DND-41 (cell line): ENCODE data around the gene SSTR3.
A peak's percentile ranks its signal among the peaks of the same experiment; 100 is the strongest.

Experiments used
- ATAC-seq: fragments of 200-7000 bp; cut with Tn5 transposase; 3 replicates; pipeline ENCODE4 v1.9.1; 2021; ENCODE audit warnings: low read depth; ENCODE audit not compliant: insufficient read depth
- DNase-seq: peaks from one replicate; pipeline ENCODE4 v3.0.0-alpha.2; 2020
- H2AFZ ChIP-seq: 2 replicates; pipeline ENCODE4 v1.6.0; 2012; ENCODE audit warnings: low read depth, low read length
- H3K27ac ChIP-seq: 2 replicates; pipeline ENCODE4 v1.5.1; 2012; ENCODE audit warnings: low read length, inconsistent platforms
- H3K27me3 ChIP-seq: fragments of 200-600 bp; sonication (generic); 2 replicates; pipeline ENCODE4 v1.6.0; 2012; ENCODE audit warnings: low read length, mild to moderate bottlenecking, inconsistent platforms; ENCODE audit not compliant: insufficient read depth, poor library complexity
- H3K36me3 ChIP-seq: 2 replicates; pipeline ENCODE4 v1.5.1; 2012; ENCODE audit warnings: low read length, inconsistent platforms; ENCODE audit not compliant: insufficient read depth
- H3K4me1 ChIP-seq: 2 replicates; pipeline ENCODE4 v1.5.1; 2012; ENCODE audit warnings: mild to moderate bottlenecking, low read length; ENCODE audit not compliant: insufficient read depth
- H3K4me2 ChIP-seq: 2 replicates; pipeline ENCODE4 v1.6.0; 2012; ENCODE audit warnings: mild to moderate bottlenecking, moderate library complexity, low read length, inconsistent platforms; ENCODE audit not compliant: insufficient read depth
- H3K4me3 ChIP-seq, 2 experiments: fragments of 200-600 bp in 1 of 2; shearing (Covaris generic) in 1 of 2; 2 replicates each; pipeline ENCODE4 v1.5.1; 2012 to 2016; ENCODE audit warnings: inconsistent platforms in 2 of 2, low read length in 2 of 2, mild to moderate bottlenecking in 2 of 2, low read depth in 1 of 2, moderate library complexity in 1 of 2
- H3K79me2 ChIP-seq: 2 replicates; pipeline ENCODE4 v1.6.0; 2012; ENCODE audit warnings: low read length, inconsistent platforms; ENCODE audit not compliant: insufficient read depth
- H3K9ac ChIP-seq: 2 replicates; pipeline ENCODE4 v1.6.0; 2012; ENCODE audit warnings: low read depth, mild to moderate bottlenecking, inconsistent platforms, low read length, moderate library complexity
- H3K9me3 ChIP-seq: 2 replicates; pipeline ENCODE4 v1.5.1; 2012; ENCODE audit warnings: low read length, moderate library complexity, mild to moderate bottlenecking, inconsistent platforms; ENCODE audit not compliant: insufficient read depth, severe bottlenecking
- H4K20me1 ChIP-seq: 2 replicates; pipeline ENCODE4 v1.6.0; 2012; ENCODE audit warnings: low read length; ENCODE audit not compliant: insufficient read depth
- CTCF ChIP-seq: IDR thresholded peaks from 2 replicates; pipeline ENCODE4 v1.5.1; 2012; ENCODE audit warnings: borderline replicate concordance, low read length, moderate library complexity, mild to moderate bottlenecking; ENCODE audit not compliant: poor library complexity, severe bottlenecking; ENCODE audit errors: extremely low read depth
- EZH2 ChIP-seq: IDR thresholded peaks from 3 replicates; pipeline ENCODE4 v1.6.1; 2012; ENCODE audit warnings: borderline replicate concordance, low read depth, mild to moderate bottlenecking, moderate library complexity, low read length, inconsistent platforms; ENCODE audit not compliant: severe bottlenecking

SSTR3 gene

DNA sequence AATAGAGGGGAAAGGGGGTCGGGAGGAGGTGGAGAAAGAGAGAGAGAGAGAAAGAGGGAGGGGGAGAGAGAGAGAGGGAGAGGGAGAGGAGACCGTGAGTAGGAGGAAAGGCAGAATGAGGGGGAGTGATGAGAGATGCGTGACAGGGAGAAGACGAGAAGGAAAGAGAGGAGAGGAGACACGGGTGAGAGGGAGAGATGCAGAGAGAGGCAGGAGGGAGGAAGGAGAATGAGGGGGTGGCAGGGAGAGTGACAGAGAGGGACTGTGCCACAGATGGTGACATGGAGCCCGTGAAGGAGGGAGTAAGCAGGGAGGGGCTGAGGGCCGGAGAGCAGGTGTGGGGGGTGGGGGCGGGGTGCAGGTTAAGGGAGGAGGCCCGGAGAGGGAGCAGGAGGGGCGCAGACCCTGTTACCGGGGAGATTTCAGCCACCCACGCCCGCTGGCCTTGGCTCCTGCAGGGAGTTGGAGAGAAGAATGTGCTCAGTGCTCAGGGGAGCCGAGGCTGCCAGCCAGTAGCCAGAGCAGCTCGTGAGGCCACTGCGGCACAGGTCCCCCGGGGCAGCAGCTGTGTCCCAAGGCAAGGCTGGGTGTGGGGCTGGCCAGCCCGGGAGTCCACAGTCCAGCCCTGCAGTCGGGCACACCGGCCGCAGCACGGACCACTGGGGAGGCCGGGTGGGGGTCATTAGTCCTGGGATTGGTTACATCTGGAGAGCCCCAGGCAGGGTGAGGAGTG lies at the start of gene SSTR3:
Gene SSTR3 (minus strand): TSS at position 304 of the 733 bp plus-strand sequence. CDS start 4,674 bp downstream, outside the sequence.
- Histone ChIP-seq H3K4me3 (no peak within 1 kb of the TSS), H3K79me2 (no peaks in the 10 kb centered on the region), H3K4me1 (no peaks in the 10 kb centered on the region), H3K27me3 (no peaks in the 10 kb centered on the region), H4K20me1 (no peaks in the 10 kb centered on the region), H3K27ac (no peak within 1 kb of the TSS), H2AFZ (no peak within 1 kb of the TSS), H3K4me2 (no peak within 1 kb of the TSS), H3K9ac (no peak within 1 kb of the TSS), H3K36me3 (no peaks in the 10 kb centered on the region), H3K9me3 (no peaks in the 10 kb centered on the region)
- TF ChIP-seq EZH2 (no peak), CTCF (no peak)
- DNase-seq (no peak), ATAC-seq (0 out of 3 replicates have a peak, but pooled peaks have one; percentile 24)

- H4K20me1 ChIP-seq = no peaks in the 10 kb centered on the region; the same call in 1 of the 2 replicates
- TF ChIP-seq EZH2 (no peak), CTCF (peak; percentile 86)
- ATAC-seq (peak; percentile 74; the same call in 2 of the 3 replicates), DNase-seq (peak; percentile 61)
- H3K27ac ChIP-seq = no peak overlapping the region
- no peak overlapping the region for H2AFZ ChIP-seq
- no peak overlapping the region for H3K9ac ChIP-seq
- H3K9me3 ChIP-seq = peaks cover 12% of the 10 kb centered on the region
- H3K4me3 ChIP-seq = no peak overlapping the region
- H3K79me2 ChIP-seq = no peaks in the 10 kb centered on the region
- H3K4me1 ChIP-seq = no peaks in the 10 kb centered on the region
- no peak overlapping the region for H3K4me2 ChIP-seq
- peaks cover 4% of the 10 kb centered on the region for H3K27me3 ChIP-seq
- H3K36me3 ChIP-seq = no peaks in the 10 kb centered on the region
Observed at GRCh38 chr22:37260901-37261336, 48.6 kb upstream of the SSTR3 start.

DNA sequence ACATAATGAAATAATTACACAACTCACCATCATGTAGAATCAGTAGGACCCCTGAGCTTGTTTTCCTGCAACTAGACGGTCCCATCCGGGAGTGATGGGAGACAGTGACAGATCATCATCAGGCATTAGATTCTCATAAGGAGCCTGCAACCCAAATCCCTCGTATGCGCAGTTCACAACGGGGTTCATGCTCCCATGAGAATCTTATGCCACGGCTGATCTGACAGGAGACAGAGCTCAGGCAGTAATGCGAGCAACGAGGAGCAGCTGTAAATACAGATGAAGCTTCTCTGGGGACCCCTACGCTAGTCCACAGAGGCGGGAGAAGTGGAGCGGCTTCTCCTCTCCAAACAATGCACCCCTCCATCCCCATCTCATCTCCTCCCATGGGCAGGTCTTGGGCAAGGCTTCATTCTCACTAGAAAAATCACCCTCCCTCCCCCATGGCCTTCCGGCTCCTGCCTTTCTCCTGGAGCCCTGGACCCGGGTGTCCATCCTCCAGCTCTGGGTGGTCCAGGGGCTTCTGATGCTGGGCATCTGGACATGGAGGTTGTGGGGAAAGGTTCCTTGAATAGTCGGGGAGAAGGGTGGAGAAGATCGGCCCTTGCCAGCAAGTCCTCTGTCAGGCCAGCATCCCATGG lies 48.0 kb upstream of the SSTR3 start:
- Histone ChIP-seq H2AFZ (no peak overlapping the region), H3K27ac (no peak overlapping the region), H4K20me1 (no peaks in the 10 kb centered on the region; the same call in 1 of the 2 replicates), H3K79me2 (no peaks in the 10 kb centered on the region), H3K27me3 (peaks cover 7% of the 10 kb centered on the region), H3K9me3 (peaks cover 12% of the 10 kb centered on the region), H3K36me3 (no peaks in the 10 kb centered on the region), H3K4me2 (no peak overlapping the region), H3K4me1 (no peaks in the 10 kb centered on the region), H3K9ac (no peak overlapping the region), H3K4me3 (no peak overlapping the region)
- ATAC-seq (no peak), DNase-seq (no peak)
- no peak for TF ChIP-seq CTCF
